SU-DHL-6 (cell line): ENCODE results near the gene CNPY3.

ENCODE experiments used
- H2AFZ ChIP-seq: fragments of 200-600 bp; sonication (generic); 2 replicates; pipeline ENCODE4 v1.6.1; 2014; ENCODE audit warnings: low read depth, mild to moderate bottlenecking, moderate library complexity, mixed read lengths, antibody characterized with exemption, low read length; ENCODE audit not compliant: severe bottlenecking
- H3F3A ChIP-seq: fragments of 200-600 bp; shearing (Covaris generic); 2 replicates; pipeline ENCODE4 v1.6.0; 2016; ENCODE audit warnings: antibody characterized with exemption, mild to moderate bottlenecking; ENCODE audit not compliant: insufficient read depth
- H3K27ac ChIP-seq: fragments of 200-600 bp; sonication (generic); 2 replicates; pipeline ENCODE4 v1.5.1; 2016; ENCODE audit warnings: low read depth, mild to moderate bottlenecking, low read length, moderate library complexity, mixed read lengths
- H3K27me3 ChIP-seq: fragments of 200-600 bp; sonication (generic), shearing (Covaris generic); 2 replicates; pipeline ENCODE4 v1.6.0; 2014; ENCODE audit warnings: mild to moderate bottlenecking, low read length
- H3K36me3 ChIP-seq: fragments of 200-600 bp; sonication (generic); 2 replicates; pipeline ENCODE4 v1.6.1; 2014; ENCODE audit warnings: mild to moderate bottlenecking, low read length, mixed read lengths
- H3K4me2 ChIP-seq: fragments of 300-600, 200-600 bp; shearing (Covaris generic), sonication (generic); 2 replicates; pipeline ENCODE4 v1.6.0; 2014; ENCODE audit warnings: low read length, low read depth, mild to moderate bottlenecking; ENCODE audit not compliant: poor library complexity, severe bottlenecking
- H3K4me3 ChIP-seq: fragments of 200-600 bp; sonication (generic); 2 replicates; pipeline ENCODE4 v1.5.1; 2014; ENCODE audit warnings: antibody characterized with exemption, low read length, mild to moderate bottlenecking, mixed read lengths; ENCODE audit not compliant: insufficient read depth, poor library complexity, severe bottlenecking
- H3K79me2 ChIP-seq: fragments of 200-600 bp; sonication (generic); 2 replicates; pipeline ENCODE4 v1.6.1; 2014; ENCODE audit warnings: mild to moderate bottlenecking, low read length, moderate library complexity; ENCODE audit not compliant: insufficient read depth
- H3K9ac ChIP-seq: fragments of 200-600 bp; sonication (generic); 2 replicates; pipeline ENCODE4 v1.7.0; 2014; ENCODE audit warnings: mild to moderate bottlenecking, low read length
- H3K9me2 ChIP-seq: fragments of 200-600 bp; sonication (generic); replicated peaks from 2 replicates; pipeline ENCODE4 v1.6.1; 2014; ENCODE audit warnings: low read length; ENCODE audit not compliant: insufficient read depth
- H3K9me3 ChIP-seq: fragments of 200-600 bp; sonication (generic); 2 replicates; pipeline ENCODE4 v1.6.1; 2014; ENCODE audit warnings: low read length, mixed read lengths; ENCODE audit not compliant: insufficient read depth
- H4K20me1 ChIP-seq: fragments of 200-600 bp; sonication (generic); 2 replicates; pipeline ENCODE4 v1.6.1; 2014; ENCODE audit warnings: low read depth, mild to moderate bottlenecking, antibody characterized with exemption, low read length, moderate library complexity, mixed read lengths
- CTCF ChIP-seq: fragments of 200-600 bp; sonication (generic); IDR thresholded peaks from one replicate; pipeline ENCODE4 v1.5.1; 2017; ENCODE audit warnings: antibody characterized with exemption, mild to moderate bottlenecking, low read length, moderate library complexity; ENCODE audit not compliant: insufficient read depth, poor library complexity, severe bottlenecking
- EZH2phosphoT487 ChIP-seq: fragments of 200-600 bp; sonication (generic), shearing (Covaris generic); conservative IDR thresholded peaks from 2 replicates; pipeline ENCODE4 v1.6.1; 2018; ENCODE audit warnings: mild to moderate bottlenecking, antibody characterized with exemption, low read length, moderate library complexity, mixed read lengths

Gene CNPY3

GRCh38 chr6:42969934-42970333 is 40.7 kb downstream of the CNPY3 start:
- no peak overlapping the region for H3K4me2 ChIP-seq
- H3K4me3 ChIP-seq: no peak overlapping the region
- H4K20me1 ChIP-seq: no peaks in the 10 kb centered on the region
- no peaks in the 10 kb centered on the region for H3K36me3 ChIP-seq
- no peaks in the 10 kb centered on the region for H3K9me2 ChIP-seq
- H3F3A ChIP-seq: no peaks in the 10 kb centered on the region
- TF ChIP-seq CTCF (no peak), EZH2phosphoT487 (no peak)
- peaks cover 1% of the 10 kb centered on the region; the same call in 1 of the 2 replicates for H3K79me2 ChIP-seq
- no peak overlapping the region for H3K27ac ChIP-seq
- H3K9ac ChIP-seq: no peak overlapping the region
- no peak overlapping the region for H2AFZ ChIP-seq
- no peaks in the 10 kb centered on the region for H3K27me3 ChIP-seq
- no peaks in the 10 kb centered on the region for H3K9me3 ChIP-seq

GRCh38 chr6:42970871-42971612 is 41.8 kb downstream of the CNPY3 start:
- H2AFZ ChIP-seq: no peak overlapping the region

GRCh38 chr6:42971746-42972327 is 42.6 kb downstream of the CNPY3 start:
- Histone ChIP-seq H3K9ac (no peak overlapping the region), H4K20me1 (no peaks in the 10 kb centered on the region), H3K4me3 (no peak overlapping the region), H3F3A (peaks cover 10% of the 10 kb centered on the region; the same call in 1 of the 2 replicates), H3K9me2 (no peaks in the 10 kb centered on the region), H3K27me3 (no peaks in the 10 kb centered on the region), H3K27ac (no peak overlapping the region), H3K9me3 (no peaks in the 10 kb centered on the region), H3K36me3 (peaks cover 4% of the 10 kb centered on the region; the same call in 1 of the 2 replicates), H2AFZ (no peak overlapping the region), H3K4me2 (no peak overlapping the region), H3K79me2 (peaks cover 18% of the 10 kb centered on the region)
- no peak for TF ChIP-seq CTCF
- TF ChIP-seq EZH2phosphoT487: no peak

More at GRCh38 chr6:42970871-42971612, 41.8 kb downstream of the CNPY3 start:
- Histone ChIP-seq H3K36me3 (no peaks in the 10 kb centered on the region), H3K9me2 (no peaks in the 10 kb centered on the region), H3K9ac (no peak overlapping the region), H3K4me2 (no peak overlapping the region), H3K9me3 (no peaks in the 10 kb centered on the region), H3F3A (0 out of 2 replicates have a peak, but pooled peaks cover 6% of the 10 kb centered on the region), H3K27ac (no peak overlapping the region), H4K20me1 (no peaks in the 10 kb centered on the region), H3K27me3 (no peaks in the 10 kb centered on the region), H3K4me3 (no peak overlapping the region), H3K79me2 (peaks cover 10% of the 10 kb centered on the region; the same call in 1 of the 2 replicates)
- TF ChIP-seq EZH2phosphoT487 (no peak), CTCF (no peak)
